IPS-20b (cell line): ENCODE measurements around the gene PNKD.
A peak's percentile ranks its signal among the peaks of the same experiment; 100 is the strongest.

ENCODE experiments used
- H3K27ac ChIP-seq: one replicate; pipeline ENCODE4 v1.5.1; 2013; ENCODE audit warnings: low read length
- H3K27me3 ChIP-seq: 2 replicates; pipeline ENCODE4 v1.6.1; 2013; ENCODE audit warnings: mild to moderate bottlenecking, low read length, inconsistent platforms; ENCODE audit not compliant: insufficient read depth
- H3K36me3 ChIP-seq: 2 replicates; pipeline ENCODE4 v1.6.1; 2013; ENCODE audit warnings: low read depth, mild to moderate bottlenecking, inconsistent platforms, low read length, moderate library complexity; ENCODE audit not compliant: insufficient read depth
- H3K4me1 ChIP-seq: 2 replicates; pipeline ENCODE4 v1.6.1; 2013; ENCODE audit warnings: mild to moderate bottlenecking, control low read depth, inconsistent platforms, low read length, moderate library complexity; ENCODE audit not compliant: insufficient read depth
- H3K4me3 ChIP-seq: 2 replicates; pipeline ENCODE4 v1.5.1; 2013; ENCODE audit warnings: mild to moderate bottlenecking, low read length, inconsistent platforms
- H3K9ac ChIP-seq: 2 replicates; pipeline ENCODE4 v1.6.1; 2013; ENCODE audit warnings: low read depth, mild to moderate bottlenecking, inconsistent platforms, low read length, moderate library complexity
- H3K9me3 ChIP-seq: 2 replicates; pipeline ENCODE4 v1.6.1; 2013; ENCODE audit warnings: mild to moderate bottlenecking, low read depth, low read length, inconsistent platforms; ENCODE audit not compliant: insufficient read depth

PNKD gene

DNA sequence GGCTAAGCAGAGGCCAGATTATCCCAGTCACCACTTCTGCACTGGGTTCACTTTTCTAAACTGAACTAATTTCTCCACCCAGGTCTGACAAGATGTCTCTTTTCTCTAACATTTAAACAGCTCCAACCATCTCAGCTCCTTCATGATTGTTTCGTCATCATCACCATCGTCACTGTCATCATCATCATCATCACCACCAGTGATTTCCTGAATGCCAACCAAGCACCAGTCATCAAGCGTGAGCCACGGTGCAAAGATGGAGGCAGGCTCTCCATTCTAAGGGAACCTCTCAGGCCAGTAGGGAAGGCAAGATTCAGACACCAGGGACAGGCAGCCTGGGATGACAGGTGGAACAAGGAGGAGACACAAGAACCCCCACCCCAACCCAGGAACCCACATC, 47.5 kb downstream of the PNKD start:
- Histone ChIP-seq H3K4me3 (no peak overlapping the region), H3K27me3 (no peaks in the 10 kb centered on the region), H3K27ac (no peak overlapping the region), H3K9me3 (no peaks in the 10 kb centered on the region), H3K9ac (no peak overlapping the region), H3K36me3 (no peaks in the 10 kb centered on the region), H3K4me1 (peaks cover 5% of the 10 kb centered on the region)

DNA sequence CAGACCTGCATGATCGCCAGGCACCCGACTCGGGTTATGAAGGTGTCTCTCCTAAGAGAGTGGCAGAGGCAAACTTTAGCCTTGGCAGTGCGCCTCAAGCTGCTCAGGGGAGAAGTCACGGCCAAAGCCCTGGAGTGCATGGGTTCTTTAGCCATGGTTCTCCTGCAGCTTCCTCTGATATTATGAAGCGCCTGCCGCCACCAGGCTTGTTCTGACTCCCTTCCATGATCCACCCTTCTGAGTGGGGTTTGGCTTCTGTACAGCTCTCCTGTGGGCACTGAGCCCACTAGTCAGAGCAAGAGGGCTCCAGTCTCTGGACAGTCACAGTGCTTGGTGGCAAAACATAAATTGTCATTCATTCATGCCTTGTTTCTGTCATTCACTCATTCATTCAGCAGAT, 47.9 kb downstream of the PNKD start:
- H3K36me3 ChIP-seq: no peaks in the 10 kb centered on the region
- H3K27me3 ChIP-seq: no peaks in the 10 kb centered on the region
- no peak overlapping the region for H3K9ac ChIP-seq
- H3K4me1 ChIP-seq: peaks cover 5% of the 10 kb centered on the region
- no peaks in the 10 kb centered on the region for H3K9me3 ChIP-seq
- H3K27ac ChIP-seq: no peak overlapping the region
- H3K4me3 ChIP-seq: no peak overlapping the region

DNA sequence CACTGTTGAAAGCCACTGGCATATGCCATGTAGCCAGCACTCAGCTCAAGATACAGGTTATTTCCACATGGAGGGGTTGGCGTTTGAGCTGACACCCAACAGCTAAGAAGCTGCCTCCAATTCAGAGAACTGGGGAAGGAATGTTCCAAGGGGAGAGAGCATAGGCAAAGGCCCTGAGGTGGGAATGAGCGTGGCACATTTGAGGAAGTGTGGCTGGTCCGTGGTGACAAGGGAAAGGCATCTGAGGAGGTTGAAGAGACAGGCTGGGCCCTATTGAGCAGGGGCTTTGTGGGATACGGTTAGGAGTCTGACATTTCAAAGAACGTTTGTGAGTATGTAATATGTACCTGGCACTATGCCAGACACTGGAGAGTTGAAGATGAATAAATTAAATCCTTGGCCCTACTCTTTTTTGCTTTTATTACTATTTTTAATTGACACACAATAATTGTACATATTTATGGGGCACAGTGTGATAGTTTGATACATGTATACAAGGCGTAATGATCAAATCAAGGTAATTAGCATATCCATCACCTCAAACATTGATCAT, 49.6 kb downstream of the PNKD start:
- Histone ChIP-seq H3K9ac (no peak overlapping the region), H3K27ac (no peak overlapping the region), H3K9me3 (no peaks in the 10 kb centered on the region), H3K36me3 (no peaks in the 10 kb centered on the region), H3K27me3 (no peaks in the 10 kb centered on the region), H3K4me1 (peaks cover 11% of the 10 kb centered on the region), H3K4me3 (no peak overlapping the region)

DNA sequence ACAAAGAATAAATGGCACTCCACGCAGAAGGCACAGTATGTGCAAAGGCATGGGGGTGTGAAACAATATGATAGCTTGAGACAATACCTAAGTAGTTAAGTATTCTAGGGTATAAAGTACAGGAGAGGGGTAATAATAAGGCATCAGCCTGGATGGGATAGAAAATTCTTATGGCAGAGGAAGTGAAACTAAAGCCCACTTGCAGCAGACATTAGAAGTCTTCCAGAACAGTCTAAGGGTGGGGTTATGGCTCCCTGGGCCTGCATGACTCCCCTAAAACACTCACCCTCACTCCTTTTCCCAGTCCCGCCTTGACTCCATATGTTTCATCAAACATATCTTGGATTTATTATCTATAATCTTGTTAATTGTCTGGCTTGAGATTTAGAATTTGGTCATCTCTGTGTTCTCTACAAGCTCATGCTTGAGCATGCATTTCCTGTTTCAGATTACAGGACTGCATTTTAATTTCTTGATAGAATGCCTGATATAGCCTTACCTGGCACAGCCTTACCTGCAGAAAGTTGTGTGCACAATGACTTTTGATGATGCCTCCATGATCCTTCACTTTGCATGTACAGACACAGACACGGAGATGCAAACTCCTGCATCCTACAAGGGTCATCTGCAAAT, 50.5 kb downstream of the PNKD start:
- Histone ChIP-seq H3K4me3 (no peak overlapping the region), H3K27ac (no peak overlapping the region), H3K36me3 (no peaks in the 10 kb centered on the region), H3K9me3 (no peaks in the 10 kb centered on the region), H3K27me3 (no peaks in the 10 kb centered on the region), H3K4me1 (peaks cover 11% of the 10 kb centered on the region), H3K9ac (no peak overlapping the region)

DNA sequence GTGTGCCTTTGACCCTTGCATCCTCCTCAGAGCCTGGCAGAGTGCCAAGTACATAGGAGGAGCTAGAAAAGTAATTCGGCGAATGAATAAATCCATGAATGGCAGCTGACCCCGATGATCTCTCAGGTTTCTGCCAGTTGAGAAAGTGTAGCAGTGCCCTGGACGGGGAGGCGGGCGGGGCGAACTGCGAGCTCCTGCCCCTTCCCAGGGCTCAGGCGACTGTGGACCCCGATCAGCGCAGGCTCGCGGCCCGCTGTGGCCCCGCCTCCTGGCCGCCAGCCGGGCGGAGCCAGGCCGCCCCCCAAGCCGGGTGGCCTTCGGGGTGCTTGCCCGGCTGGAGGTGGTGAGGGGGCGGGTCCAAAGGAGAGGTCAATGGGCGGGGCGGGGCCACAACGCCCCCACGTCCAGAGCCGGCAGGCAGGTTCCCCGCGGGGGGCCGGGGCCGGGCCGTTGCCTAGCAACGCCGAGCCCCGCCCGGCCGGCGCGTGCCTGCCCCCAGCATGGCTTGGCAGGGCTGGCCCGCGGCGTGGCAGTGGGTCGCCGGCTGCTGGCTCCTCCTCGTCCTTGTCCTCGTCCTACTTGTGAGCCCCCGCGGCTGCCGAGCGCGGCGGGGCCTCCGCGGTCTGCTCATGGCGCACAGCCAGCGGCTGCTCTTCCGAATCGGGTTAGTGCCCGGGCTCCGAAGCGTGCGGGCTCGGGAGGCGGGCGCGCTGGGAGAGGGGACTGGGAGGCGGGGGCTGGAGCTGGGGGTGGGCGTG, 52.6 kb downstream of the PNKD start:
- H3K9ac ChIP-seq: peak overlapping the region; percentile 53; the same call in 1 of the 2 replicates
- H3K27ac ChIP-seq: no peak overlapping the region
- peaks cover 22% of the 10 kb centered on the region for H3K4me1 ChIP-seq
- H3K27me3 ChIP-seq: no peaks in the 10 kb centered on the region
- no peaks in the 10 kb centered on the region for H3K36me3 ChIP-seq
- peak overlapping the region; percentile 88 for H3K4me3 ChIP-seq
- no peaks in the 10 kb centered on the region for H3K9me3 ChIP-seq

DNA sequence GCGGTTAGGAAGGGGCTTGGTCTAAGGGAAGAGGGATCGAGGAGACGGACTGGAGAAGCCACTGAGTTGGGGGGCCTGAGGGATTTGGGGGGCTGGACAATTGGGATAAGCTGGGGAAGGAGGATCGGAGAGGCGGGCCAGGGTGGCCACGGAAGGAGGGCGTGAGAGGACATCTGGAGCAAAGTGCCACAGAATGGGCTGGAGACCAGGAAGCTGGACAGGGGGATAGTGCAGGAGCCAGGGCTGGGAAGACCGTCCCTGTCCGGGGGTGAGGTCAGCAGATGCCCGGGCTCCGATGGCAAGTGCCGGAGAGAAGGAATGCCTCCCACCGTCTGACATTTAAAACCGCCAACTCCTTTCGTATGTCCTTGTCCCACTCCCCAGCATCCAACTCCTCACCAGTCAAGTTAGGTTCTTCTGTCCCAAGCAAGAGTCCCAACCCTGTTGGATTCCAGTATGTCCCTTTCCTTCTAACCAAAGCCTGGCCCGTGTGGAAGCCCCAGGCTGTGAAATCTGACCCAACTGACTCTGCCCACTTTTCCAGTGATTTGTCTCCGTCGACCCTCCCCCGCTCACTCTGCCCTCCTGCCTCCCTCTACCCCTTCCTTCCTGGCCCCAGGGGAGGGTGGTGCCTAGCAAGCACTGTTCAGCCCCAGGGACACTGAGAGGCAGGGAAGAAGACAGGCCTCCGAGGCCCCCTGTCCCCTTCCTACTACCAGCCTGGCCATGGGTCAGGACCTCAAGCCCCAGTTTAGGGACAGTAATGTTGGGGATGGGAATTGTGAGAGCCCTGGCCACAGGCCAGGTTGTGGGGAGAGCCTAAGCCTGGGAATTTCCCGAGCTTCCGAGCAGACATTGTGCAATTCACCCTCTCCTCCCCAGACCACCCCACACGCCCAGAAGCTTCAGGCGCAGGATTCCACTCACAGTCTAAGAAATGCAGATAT, 53.5 kb downstream of the PNKD start:
- no peak overlapping the region for H3K27ac ChIP-seq
- peak overlapping the region; percentile 50; the same call in 1 of the 2 replicates for H3K9ac ChIP-seq
- H3K36me3 ChIP-seq: no peaks in the 10 kb centered on the region
- no peaks in the 10 kb centered on the region for H3K9me3 ChIP-seq
- H3K4me1 ChIP-seq: peaks cover 22% of the 10 kb centered on the region
- H3K27me3 ChIP-seq: no peaks in the 10 kb centered on the region
- peak overlapping the region; percentile 88 for H3K4me3 ChIP-seq

DNA sequence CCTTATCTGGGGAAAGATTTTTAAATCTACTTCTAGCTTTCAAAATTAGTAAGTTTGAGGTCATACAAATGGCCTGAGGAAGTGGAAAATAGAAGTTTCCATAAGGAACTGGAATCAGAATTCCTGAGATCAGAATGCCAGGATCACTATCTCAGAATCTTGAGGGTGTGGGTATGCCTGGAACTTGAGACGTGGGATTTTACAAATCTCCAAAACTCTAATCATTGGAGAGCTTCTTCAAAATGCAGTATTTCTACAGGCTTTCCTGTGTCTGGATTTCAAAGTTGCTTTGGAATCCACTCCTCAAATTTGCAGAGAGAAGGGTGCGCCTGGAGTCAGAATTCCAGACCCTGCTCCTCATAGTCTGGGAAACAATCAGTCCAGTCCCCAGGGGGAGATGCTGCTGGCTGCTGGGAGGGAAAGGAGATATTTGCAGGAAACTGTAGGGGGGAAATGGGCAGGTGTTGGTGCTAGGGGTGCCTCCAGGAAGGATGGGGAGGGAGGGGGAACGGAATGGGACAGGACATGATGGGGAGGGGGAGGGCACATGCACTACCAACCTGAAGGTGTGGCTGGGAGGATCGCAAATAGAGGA, 55.3 kb downstream of the PNKD start:
- Histone ChIP-seq H3K9ac (no peak overlapping the region; the same call in 1 of the 2 replicates), H3K36me3 (no peaks in the 10 kb centered on the region), H3K27ac (no peak overlapping the region), H3K27me3 (no peaks in the 10 kb centered on the region), H3K4me1 (peaks cover 22% of the 10 kb centered on the region), H3K4me3 (no peak overlapping the region), H3K9me3 (no peaks in the 10 kb centered on the region)

DNA sequence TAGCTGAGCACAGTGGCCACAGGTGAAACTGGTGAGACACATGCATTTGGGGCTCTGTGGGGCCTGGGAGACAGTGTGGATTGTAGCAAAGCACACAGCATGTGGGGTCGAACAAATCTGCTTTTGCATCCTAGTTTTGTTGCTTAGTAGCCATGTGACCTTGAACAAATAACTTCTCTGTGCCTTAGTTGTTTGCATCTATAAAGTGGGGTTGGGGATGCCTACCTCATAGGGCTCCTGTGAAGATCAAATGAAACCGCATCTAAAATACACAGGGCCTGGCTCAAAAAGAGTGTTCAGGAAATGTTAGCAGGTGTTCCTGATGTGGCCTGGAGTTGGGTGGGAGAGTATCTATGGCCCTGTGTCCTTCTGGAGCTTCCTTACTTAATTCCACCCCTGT, 56.0 kb downstream of the PNKD start:
- Histone ChIP-seq H3K36me3 (no peaks in the 10 kb centered on the region), H3K27ac (no peak overlapping the region), H3K27me3 (no peaks in the 10 kb centered on the region), H3K4me3 (no peak overlapping the region), H3K9ac (no peak overlapping the region), H3K9me3 (no peaks in the 10 kb centered on the region), H3K4me1 (peaks cover 22% of the 10 kb centered on the region)

DNA sequence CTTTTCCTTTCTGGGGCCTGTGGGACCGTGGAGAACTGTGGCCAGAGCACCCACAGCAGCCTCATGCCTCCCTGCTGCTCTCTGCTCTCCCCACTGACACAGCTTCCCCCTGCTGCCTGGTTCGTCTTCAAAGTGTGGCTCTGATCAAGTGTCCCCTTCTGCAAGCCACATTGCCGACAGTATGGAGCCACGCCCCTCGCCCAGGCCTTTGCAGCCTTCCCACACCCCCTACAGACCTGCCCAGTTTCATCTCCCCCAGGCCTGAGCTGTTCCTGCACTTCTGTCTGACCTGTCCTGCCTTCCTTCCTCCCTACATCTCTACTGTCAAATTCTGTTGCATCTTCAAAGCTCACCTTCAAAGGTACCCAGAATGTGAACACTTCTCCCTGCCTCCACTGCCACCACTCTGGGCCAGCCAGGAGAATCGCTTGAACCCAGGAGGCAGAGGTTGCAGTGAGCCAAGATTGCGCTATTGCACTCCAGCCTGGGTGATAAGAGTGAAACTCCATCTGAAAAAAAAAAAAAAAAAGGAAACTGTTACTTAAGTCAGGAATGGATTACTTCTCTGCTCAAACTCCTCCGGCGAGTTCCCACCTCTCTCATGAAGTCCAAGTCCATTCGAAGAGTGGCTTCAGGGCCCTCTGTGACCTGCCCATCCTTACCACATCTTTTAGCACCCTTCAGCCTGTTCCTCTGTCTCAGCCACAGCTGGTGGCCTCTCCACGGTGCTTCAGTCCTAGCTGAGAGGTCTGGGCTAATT, 57.3 kb downstream of the PNKD start:
- H3K9me3 ChIP-seq: no peaks in the 10 kb centered on the region
- no peak overlapping the region for H3K27ac ChIP-seq
- H3K36me3 ChIP-seq: no peaks in the 10 kb centered on the region
- no peak overlapping the region for H3K9ac ChIP-seq
- H3K27me3 ChIP-seq: no peaks in the 10 kb centered on the region
- H3K4me1 ChIP-seq: peaks cover 21% of the 10 kb centered on the region; the same call in 1 of the 2 replicates
- no peak overlapping the region for H3K4me3 ChIP-seq

DNA sequence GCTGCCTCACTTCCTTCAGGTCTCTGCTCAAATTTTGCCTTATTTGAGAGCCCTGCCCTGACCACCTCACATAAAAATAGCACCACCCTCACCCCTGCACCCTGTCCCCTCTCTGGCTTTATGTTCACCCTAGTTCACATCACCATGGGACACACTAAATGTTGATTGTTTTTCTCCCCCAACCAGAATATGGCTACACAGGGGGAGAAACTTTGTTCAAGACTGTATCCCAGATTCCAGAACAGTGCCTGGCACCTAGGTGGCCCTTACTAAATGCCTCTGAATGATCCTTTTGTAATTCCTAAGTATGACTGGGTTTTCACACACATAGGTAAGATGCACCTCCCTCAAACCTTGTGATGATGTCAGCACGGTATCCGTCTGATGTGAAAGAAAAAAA, 58.0 kb downstream of the PNKD start:
- no peak overlapping the region for H3K4me3 ChIP-seq
- H3K27me3 ChIP-seq: no peaks in the 10 kb centered on the region
- no peaks in the 10 kb centered on the region for H3K36me3 ChIP-seq
- H3K9me3 ChIP-seq: no peaks in the 10 kb centered on the region
- H3K9ac ChIP-seq: no peak overlapping the region
- H3K27ac ChIP-seq: no peak overlapping the region
- H3K4me1 ChIP-seq: peaks cover 20% of the 10 kb centered on the region; the same call in 1 of the 2 replicates
